CD14-positive monocyte (primary cell): ENCODE measurements around the gene SH3BGR. TPM values are rescaled to one million over a fixed set of nuclear protein-coding genes. Genes with fewer than 3 reads are reported as not detected.

Experiments
- DNase-seq, 3 donors: peaks; one replicate each; pipeline ENCODE4 v3.0.0-alpha.2; 2011 to 2022
- H2AFZ ChIP-seq: 2 replicates; pipeline ENCODE4 v1.6.0; 2012; ENCODE audit warnings: mild to moderate bottlenecking, low read depth, low read length, inconsistent platforms; ENCODE audit not compliant: insufficient read depth, poor library complexity, severe bottlenecking
- H3K27ac ChIP-seq, 2 donors: 1 replicate in 1 of 2; 2 replicates in 1 of 2; pipeline ENCODE4 v1.5.1; 2012 to 2013; ENCODE audit warnings: low read length in 2 of 2, control low read depth in 1 of 2, inconsistent platforms in 1 of 2, low read depth in 1 of 2, mild to moderate bottlenecking in 1 of 2
- H3K27me3 ChIP-seq, 2 donors: one replicate each; pipeline versions ENCODE4 v1.6.0 to v1.6.1; 2011 to 2013; ENCODE audit warnings: low read length in 2 of 2; ENCODE audit not compliant: control insufficient read depth in 2 of 2, insufficient read depth in 2 of 2
- H3K36me3 ChIP-seq, 2 donors: replicated peaks in 1 of 2; 1 replicate in 1 of 2; 2 replicates in 1 of 2; pipeline versions ENCODE4 v1.5.1 to v1.6.1; 2012 to 2013; ENCODE audit warnings: low read length in 2 of 2, control low read depth in 1 of 2, inconsistent platforms in 1 of 2, mild to moderate bottlenecking in 1 of 2; ENCODE audit not compliant: insufficient read depth in 2 of 2, control insufficient read depth in 1 of 2
- H3K4me1 ChIP-seq, 2 donors: 1 replicate in 1 of 2; 2 replicates in 1 of 2; pipeline versions ENCODE4 v1.5.1 to v1.6.1; 2012 to 2013; ENCODE audit warnings: low read length in 2 of 2, control low read depth in 1 of 2, inconsistent platforms in 1 of 2, mild to moderate bottlenecking in 1 of 2, moderate library complexity in 1 of 2; ENCODE audit not compliant: insufficient read depth in 2 of 2, control insufficient read depth in 1 of 2
- H3K4me2 ChIP-seq: replicated peaks from 2 replicates; pipeline ENCODE3; 2012; ENCODE audit warnings: low read length, moderate library complexity, mild to moderate bottlenecking; ENCODE audit not compliant: poor library complexity, severe bottlenecking; ENCODE audit errors: extremely low read depth
- H3K4me3 ChIP-seq, 3 experiments: fragments of 200-600 bp in 1 of 3; sonication (generic) in 1 of 3; replicated peaks in 1 of 3; 1 replicate in 2 of 3; 2 replicates in 1 of 3; pipeline ENCODE4 v1.5.1; 2011 to 2013; ENCODE audit warnings: low read length in 3 of 3, mild to moderate bottlenecking in 3 of 3, control low read depth in 2 of 3, low read depth in 2 of 3, inconsistent platforms in 1 of 3, moderate library complexity in 1 of 3
- H3K79me2 ChIP-seq: 2 replicates; pipeline ENCODE4 v1.6.0; 2012; ENCODE audit warnings: mild to moderate bottlenecking, control low read depth, inconsistent platforms, low read length, moderate library complexity; ENCODE audit not compliant: insufficient read depth
- H3K9ac ChIP-seq: 2 replicates; pipeline ENCODE4 v1.6.0; 2017; ENCODE audit warnings: low read length, mild to moderate bottlenecking; ENCODE audit not compliant: insufficient read depth, poor library complexity, severe bottlenecking
- H3K9me3 ChIP-seq, 2 donors: replicated peaks in 1 of 2; 1 replicate in 1 of 2; 2 replicates in 1 of 2; pipeline versions ENCODE4 v1.5.1 to v1.6.1; 2012 to 2013; ENCODE audit warnings: low read length in 2 of 2, control low read depth in 1 of 2; ENCODE audit not compliant: control insufficient read depth in 1 of 2, insufficient read depth in 1 of 2
- H4K20me1 ChIP-seq: 2 replicates; pipeline ENCODE4 v1.6.0; 2012; ENCODE audit warnings: mild to moderate bottlenecking, low read length, control low read depth, moderate library complexity; ENCODE audit not compliant: insufficient read depth
- H3K27ac Mint-ChIP-seq, 7 donors: one replicate each; pipeline ENCODE4 v1.8.0; 2020; ENCODE audit warnings: mild to moderate bottlenecking in 7 of 7, mixed read lengths in 7 of 7, moderate library complexity in 6 of 7, inconsistent platforms in 2 of 7
- H3K27me3 Mint-ChIP-seq, 3 donors: one replicate each; pipeline ENCODE4 v1.8.0; 2021 to 2022; ENCODE audit warnings: low read depth in 3 of 3, mild to moderate bottlenecking in 3 of 3, mixed read lengths in 3 of 3, moderate library complexity in 3 of 3, inconsistent platforms in 1 of 3
- H3K36me3 Mint-ChIP-seq, 2 donors: one replicate each; pipeline ENCODE4 v1.8.0; 2020; ENCODE audit warnings: mixed read lengths in 2 of 2, inconsistent platforms in 1 of 2, mild to moderate bottlenecking in 1 of 2
- H3K4me1 Mint-ChIP-seq: one replicate; pipeline ENCODE4 v1.8.0; 2020; ENCODE audit warnings: mild to moderate bottlenecking, mixed read lengths
- H3K4me3 Mint-ChIP-seq, 2 donors: one replicate each; pipeline ENCODE4 v1.8.0; 2020; ENCODE audit warnings: mild to moderate bottlenecking in 2 of 2, mixed read lengths in 2 of 2, moderate library complexity in 1 of 2
- H3K9me3 Mint-ChIP-seq, 7 donors: one replicate each; pipeline ENCODE4 v1.8.0; 2020 to 2022; ENCODE audit warnings: mixed read lengths in 7 of 7, mild to moderate bottlenecking in 6 of 7, moderate library complexity in 6 of 7, inconsistent platforms in 2 of 7
- WGBS: methylation state at CpG from one replicate; pipeline ENCODE4 v1.1.5; 2013; ENCODE audit warnings: missing lambda C conversion rate; ENCODE audit not compliant: insufficient coverage; 5-methylcytosine and 5-hydroxymethylcytosine counted together
- intact Hi-C, 2 donors: fragments of 100-400 bp; cut with micrococcal nuclease; formaldehyde crosslinking; loops; one replicate each; pipeline versions ENCODE4 v1.15.0 to v1.15.1; 2023
- polyA plus RNA-seq, 3 donors: library from polyadenylated mRNA; depleted of rRNA in 1 of 3; unstranded in 2 of 3; stranded (reverse) in 1 of 3; fragments of 300-500 nt in 2 of 3; fragments of >200 nt in 1 of 3; fragmentation: Illumina TruSeq in 2 of 3; gene quantifications; 1 replicate in 2 of 3; 2 replicates in 1 of 3; pipeline ENCODE4 v1.2.3, GENCODE V29; 2012 to 2021
- TF ChIP-seq, protein P1 (sequence below): fragments of 200-600 bp; IDR thresholded peaks from one replicate; pipeline ENCODE4 v1.8.0; 2022; ENCODE audit warnings: antibody characterized with exemption, mild to moderate bottlenecking

Gene SH3BGR
- polyA plus RNA-seq, 3 donors, result 0.36 to 0.72 TPM; not detected in 1

DNA sequence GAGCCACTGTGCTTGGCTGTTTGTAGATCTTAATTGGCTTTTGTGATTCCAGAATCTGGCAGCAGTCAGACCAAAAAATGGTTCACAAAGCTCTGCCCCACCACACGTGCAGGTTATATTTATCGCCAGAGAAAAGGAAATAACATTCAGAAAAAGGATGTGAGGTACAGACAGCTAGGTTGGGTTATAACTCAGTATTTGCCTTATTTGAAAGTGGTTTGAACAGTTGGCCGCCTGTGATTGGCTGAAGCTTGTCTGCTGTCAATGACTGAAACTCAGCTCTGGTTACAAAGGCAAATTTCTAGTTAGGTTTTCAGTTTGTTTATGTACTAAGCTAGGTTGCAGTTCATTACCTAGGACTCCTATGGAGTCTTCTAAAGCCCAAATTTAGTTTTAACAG is 9.6 kb downstream of the SH3BGR start:
- H3K4me2 ChIP-seq, result no peak overlapping the region
- no peaks in the 10 kb centered on the region for H3K4me1 Mint-ChIP-seq
- 100% methylated on average over 1 of the region's 3 CpGs for WGBS

DNA sequence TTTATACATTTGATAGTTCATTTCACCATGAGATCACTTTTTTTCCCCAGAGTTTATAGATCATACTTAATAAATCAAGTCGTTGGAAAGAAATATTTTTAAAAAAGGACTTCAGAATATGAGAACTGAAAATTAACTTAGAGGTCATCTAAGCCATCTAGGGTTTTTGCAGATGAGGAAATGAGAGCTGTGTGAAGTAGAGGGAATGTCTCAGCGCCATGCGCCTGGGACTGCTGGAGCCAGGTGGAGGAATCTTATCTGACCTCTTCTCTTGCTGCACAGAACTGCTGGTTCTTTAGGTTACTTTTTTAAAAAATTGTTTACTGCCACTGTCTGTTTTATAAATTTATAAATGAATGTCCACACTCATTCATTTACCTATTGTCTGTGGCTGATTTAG is 11.5 kb downstream of the SH3BGR start:
- Histone ChIP-seq H3K4me2 (no peak overlapping the region), H3K4me3 (no peak overlapping the region), H3K9ac (no peak overlapping the region), H3K36me3 (no peaks in the 10 kb centered on the region), H3K27ac (no peak overlapping the region), H3K9me3 (peaks cover 0 to 2% of the 10 kb centered on the region in 2 donors), H3K27me3 (no peaks in the 10 kb centered on the region), H2AFZ (no peak overlapping the region), H3K79me2 (no peaks in the 10 kb centered on the region), H3K4me1 (no peaks in the 10 kb centered on the region), H4K20me1 (no peaks in the 10 kb centered on the region)
- TF ChIP-seq, protein P1, sequence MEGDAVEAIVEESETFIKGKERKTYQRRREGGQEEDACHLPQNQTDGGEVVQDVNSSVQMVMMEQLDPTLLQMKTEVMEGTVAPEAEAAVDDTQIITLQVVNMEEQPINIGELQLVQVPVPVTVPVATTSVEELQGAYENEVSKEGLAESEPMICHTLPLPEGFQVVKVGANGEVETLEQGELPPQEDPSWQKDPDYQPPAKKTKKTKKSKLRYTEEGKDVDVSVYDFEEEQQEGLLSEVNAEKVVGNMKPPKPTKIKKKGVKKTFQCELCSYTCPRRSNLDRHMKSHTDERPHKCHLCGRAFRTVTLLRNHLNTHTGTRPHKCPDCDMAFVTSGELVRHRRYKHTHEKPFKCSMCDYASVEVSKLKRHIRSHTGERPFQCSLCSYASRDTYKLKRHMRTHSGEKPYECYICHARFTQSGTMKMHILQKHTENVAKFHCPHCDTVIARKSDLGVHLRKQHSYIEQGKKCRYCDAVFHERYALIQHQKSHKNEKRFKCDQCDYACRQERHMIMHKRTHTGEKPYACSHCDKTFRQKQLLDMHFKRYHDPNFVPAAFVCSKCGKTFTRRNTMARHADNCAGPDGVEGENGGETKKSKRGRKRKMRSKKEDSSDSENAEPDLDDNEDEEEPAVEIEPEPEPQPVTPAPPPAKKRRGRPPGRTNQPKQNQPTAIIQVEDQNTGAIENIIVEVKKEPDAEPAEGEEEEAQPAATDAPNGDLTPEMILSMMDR, result no peak
- no peak overlapping the region for H3K4me3 Mint-ChIP-seq
- WGBS, result 80% methylated on average over 2 of the region's 3 CpGs
- H3K4me1 Mint-ChIP-seq, result no peaks in the 10 kb centered on the region
- intact Hi-C loops, result no loop called here
- H3K27me3 Mint-ChIP-seq, result peaks cover 0 to 2% (median 2%) of the 10 kb centered on the region in 3 donors
- no peak for DNase-seq
- no peak overlapping the region for H3K27ac Mint-ChIP-seq
- no peaks in the 10 kb centered on the region for H3K36me3 Mint-ChIP-seq
- peaks cover 0 to 12% (median 12%) of the 10 kb centered on the region in 7 donors for H3K9me3 Mint-ChIP-seq

More for the DNA sequence above, 9.6 kb downstream of the SH3BGR start:
- H3K4me1 ChIP-seq, result no peaks in the 10 kb centered on the region
- H3K4me3 ChIP-seq, result no peak overlapping the region
- Mint-ChIP-seq H3K27ac (no peak overlapping the region), H3K27me3 (peaks cover 0 to 1% (median 0%) of the 10 kb centered on the region in 3 donors), H3K4me3 (no peak overlapping the region), H3K36me3 (no peaks in the 10 kb centered on the region), H3K9me3 (peaks cover 0 to 10% (median 7%) of the 10 kb centered on the region in 7 donors)
- no peaks in the 10 kb centered on the region for H4K20me1 ChIP-seq
- no peak for DNase-seq
- H3K27me3 ChIP-seq, result no peaks in the 10 kb centered on the region
- no peaks in the 10 kb centered on the region for H3K79me2 ChIP-seq
- no peaks in the 10 kb centered on the region for H3K36me3 ChIP-seq
- no peak overlapping the region for H3K9ac ChIP-seq
- peaks cover 0 to 1% of the 10 kb centered on the region in 2 donors for H3K9me3 ChIP-seq
- TF ChIP-seq, protein P1, result no peak
- intact Hi-C loops, result no loop called here
- H2AFZ ChIP-seq, result no peak overlapping the region
- no peak overlapping the region for H3K27ac ChIP-seq
